PC-9 (cell line): ENCODE results near the gene DOCK9. TPM values are rescaled to one million over a fixed set of nuclear protein-coding genes. Genes with fewer than 3 reads are reported as not detected.

Experiments used
- BruUV-seq: library from RNA; stranded (reverse); fragments of 400-500 nt; replicated peaks from 2 replicates; lab custom pipeline; 2021; lab: Mats Ljungman, UMichigan
- CTCF ChIA-PET: fragments of 300-600 bp; sonication (Branson Sonifier 250); formaldehyde crosslinking; loops from one replicate; lab custom pipeline; 2022; ENCODE audit warnings: antibody characterized with exemption; lab: Charles Lee
- POLR2A ChIA-PET: fragments of 300-600 bp; sonication (Branson Sonifier 250); formaldehyde crosslinking; loops from one replicate; lab custom pipeline; 2022; ENCODE audit warnings: antibody characterized with exemption; ENCODE audit not compliant: unreplicated experiment; lab: Charles Lee
- DNase-seq, 2 experiments: peaks; one replicate each; pipeline versions ENCODE4 v3.0.0 to v3.0.0-alpha.2; 2015 to 2022; ENCODE audit warnings: mixed read lengths in 1 of 2
- H2AFZ ChIP-seq: fragments of 200-600 bp; sonication (generic); 2 replicates; pipeline ENCODE4 v1.8.1; 2017; ENCODE audit warnings: antibody characterized with exemption
- H3F3A ChIP-seq: fragments of 200-600 bp; sonication (generic); 2 replicates; pipeline ENCODE4 v1.8.1; 2017; ENCODE audit warnings: antibody characterized with exemption, mild to moderate bottlenecking, low read depth; ENCODE audit not compliant: insufficient read depth
- H3K27ac ChIP-seq: fragments of 200-600 bp; sonication (generic); 2 replicates; pipeline ENCODE4 v1.6.1; 2016; ENCODE audit warnings: mixed run types
- H3K27me3 ChIP-seq: fragments of 200-600 bp; sonication (generic); 2 replicates; pipeline ENCODE4 v1.6.1; 2016; ENCODE audit warnings: low read depth, mixed run types; ENCODE audit not compliant: insufficient read depth
- H3K36me3 ChIP-seq: fragments of 200-600 bp; sonication (generic); 2 replicates; pipeline ENCODE4 v1.6.1; 2016; ENCODE audit warnings: low read depth, mixed run types
- H3K4me1 ChIP-seq: fragments of 200-600 bp; sonication (generic); replicated peaks from 2 replicates; pipeline ENCODE4 v1.6.1; 2016; ENCODE audit warnings: mixed run types; ENCODE audit not compliant: insufficient read depth
- H3K4me2 ChIP-seq: fragments of 200-600 bp; sonication (generic); 2 replicates; pipeline ENCODE4 v1.6.1; 2017; ENCODE audit warnings: mixed run types
- H3K4me3 ChIP-seq: fragments of 200-600 bp; sonication (generic); 2 replicates; pipeline ENCODE4 v1.6.1; 2016; ENCODE audit warnings: mixed run types
- H3K79me2 ChIP-seq: fragments of 200-600 bp; sonication (generic); 2 replicates; pipeline ENCODE4 v1.6.1; 2017; ENCODE audit warnings: low read depth, mixed run types
- H3K9me2 ChIP-seq: fragments of 200-600 bp; sonication (generic); 2 replicates; pipeline ENCODE4 v1.8.1; 2017; ENCODE audit warnings: mild to moderate bottlenecking; ENCODE audit not compliant: insufficient read depth
- H3K9me3 ChIP-seq: fragments of 200-600 bp; sonication (generic); 2 replicates; pipeline ENCODE4 v1.8.1; 2016; ENCODE audit warnings: low read depth; ENCODE audit not compliant: insufficient read depth
- H4K20me1 ChIP-seq: fragments of 200-600 bp; sonication (generic); 2 replicates; pipeline ENCODE4 v1.8.1; 2017; ENCODE audit not compliant: insufficient read depth
- EZH2 ChIP-seq: fragments of 200-600 bp; sonication (generic); IDR thresholded peaks from 2 replicates; pipeline ENCODE4 v1.8.0; 2017; ENCODE audit warnings: antibody characterized with exemption, low read depth
- intact Hi-C: fragments of 100-400 bp; cut with micrococcal nuclease; formaldehyde crosslinking; loops from one replicate; pipeline ENCODE4 v1.10.0; 2022; ENCODE audit not compliant: unreplicated experiment
- total RNA-seq: library from RNA; stranded (reverse); gene quantifications from 2 replicates; pipeline ENCODE4 v1.2.3, GENCODE V29; 2021
- TF ChIP-seq, protein P1 (sequence below): fragments of 200-600 bp; sonication (generic); conservative IDR thresholded peaks from 2 replicates; pipeline ENCODE4 v1.6.1; 2017; ENCODE audit warnings: mixed run types, antibody characterized with exemption, mild to moderate bottlenecking, moderate library complexity

The DOCK9 gene
- total RNA-seq, 1 experiment from 2014 or later, result 69.5 TPM

DNA sequence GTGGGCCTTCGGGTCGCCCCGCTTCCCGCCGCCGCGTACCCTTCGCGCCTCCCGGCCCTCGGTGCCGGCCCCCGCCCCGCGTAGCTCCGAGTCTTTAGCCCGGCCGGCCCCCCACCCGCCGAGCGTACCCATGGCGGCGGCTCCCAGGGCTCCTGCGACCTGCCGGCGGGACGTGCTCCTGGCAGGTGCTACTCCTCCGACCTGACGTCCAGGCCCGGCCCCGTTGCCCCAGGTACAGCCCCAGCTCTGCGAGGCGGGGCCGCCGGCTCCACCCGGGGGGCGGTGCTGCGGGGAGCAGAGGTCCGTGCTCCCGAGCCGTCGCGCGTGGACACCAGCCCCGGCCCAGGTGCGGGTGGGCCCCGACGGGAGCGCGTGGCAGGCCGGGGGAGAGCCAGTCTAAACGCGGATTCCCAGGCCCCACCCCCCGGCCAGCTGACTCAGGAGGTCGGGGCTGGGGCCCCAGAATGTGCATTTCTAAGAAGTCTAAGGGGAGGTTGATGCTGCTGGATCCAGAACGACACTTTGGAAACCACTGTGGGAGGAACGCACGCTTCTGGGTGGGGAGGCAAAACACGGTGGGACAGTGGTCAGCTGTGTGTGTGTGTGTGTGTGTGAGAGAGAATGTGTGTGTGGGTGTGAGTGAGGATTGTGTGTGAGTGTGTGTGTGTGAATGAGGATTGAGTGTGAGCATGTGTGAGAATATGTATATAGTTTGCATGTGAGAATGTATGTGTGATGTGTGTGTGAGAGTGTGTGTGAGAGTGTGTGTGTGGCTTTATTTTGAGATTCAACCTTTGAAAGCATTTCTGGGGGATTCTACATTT lies 225.2 kb downstream of the DOCK9 start, which contains the start of gene SLC15A1:
SLC15A1 (minus strand) TSS at position 206 of the 824 bp plus-strand sequence; CDS start at position 132, 74 bp downstream.
- Histone ChIP-seq H3K27ac (no peak within 1 kb of the TSS), H3K4me2 (peak within 1 kb of the TSS; percentile 84), H3K27me3 (no peaks in the 10 kb centered on the region), H3K9me2 (no peaks in the 10 kb centered on the region), H4K20me1 (no peaks in the 10 kb centered on the region), H2AFZ (peak within 1 kb of the TSS; percentile 78), H3K9me3 (no peaks in the 10 kb centered on the region; the same call in none of the 2 replicates), H3K36me3 (no peaks in the 10 kb centered on the region), H3K4me3 (peak within 1 kb of the TSS; percentile 64), H3F3A (peaks cover 14% of the 10 kb centered on the region), H3K79me2 (no peaks in the 10 kb centered on the region), H3K4me1 (peaks cover 20% of the 10 kb centered on the region)
- ChIA-PET CTCF (no interaction called here), POLR2A (no interaction called here)
- no peak for TF ChIP-seq EZH2
- TF ChIP-seq, protein P1, sequence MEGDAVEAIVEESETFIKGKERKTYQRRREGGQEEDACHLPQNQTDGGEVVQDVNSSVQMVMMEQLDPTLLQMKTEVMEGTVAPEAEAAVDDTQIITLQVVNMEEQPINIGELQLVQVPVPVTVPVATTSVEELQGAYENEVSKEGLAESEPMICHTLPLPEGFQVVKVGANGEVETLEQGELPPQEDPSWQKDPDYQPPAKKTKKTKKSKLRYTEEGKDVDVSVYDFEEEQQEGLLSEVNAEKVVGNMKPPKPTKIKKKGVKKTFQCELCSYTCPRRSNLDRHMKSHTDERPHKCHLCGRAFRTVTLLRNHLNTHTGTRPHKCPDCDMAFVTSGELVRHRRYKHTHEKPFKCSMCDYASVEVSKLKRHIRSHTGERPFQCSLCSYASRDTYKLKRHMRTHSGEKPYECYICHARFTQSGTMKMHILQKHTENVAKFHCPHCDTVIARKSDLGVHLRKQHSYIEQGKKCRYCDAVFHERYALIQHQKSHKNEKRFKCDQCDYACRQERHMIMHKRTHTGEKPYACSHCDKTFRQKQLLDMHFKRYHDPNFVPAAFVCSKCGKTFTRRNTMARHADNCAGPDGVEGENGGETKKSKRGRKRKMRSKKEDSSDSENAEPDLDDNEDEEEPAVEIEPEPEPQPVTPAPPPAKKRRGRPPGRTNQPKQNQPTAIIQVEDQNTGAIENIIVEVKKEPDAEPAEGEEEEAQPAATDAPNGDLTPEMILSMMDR, result no peak
- no peak for DNase-seq
- intact Hi-C loops, result no loop called here
- no TSS peak for BruUV-seq

- H2AFZ ChIP-seq, result peak overlapping the region; percentile 78
- no peaks in the 10 kb centered on the region for H4K20me1 ChIP-seq
- peaks cover 20% of the 10 kb centered on the region for H3F3A ChIP-seq
- no peaks in the 10 kb centered on the region; the same call in none of the 2 replicates for H3K9me3 ChIP-seq
- ChIA-PET POLR2A (no interaction called here), CTCF (no interaction called here)
- BruUV-seq, result no TSS peak
- H3K9me2 ChIP-seq, result no peaks in the 10 kb centered on the region
- TF ChIP-seq, protein P1, result no peak
- TF ChIP-seq EZH2, result no peak
- no peaks in the 10 kb centered on the region for H3K36me3 ChIP-seq
- H3K4me2 ChIP-seq, result peak overlapping the region; percentile 84
- intact Hi-C loops, result no loop called here
- no peak overlapping the region for H3K27ac ChIP-seq
- DNase-seq, result peak in 1 of 2 experiments; percentile 53
- peaks cover 27% of the 10 kb centered on the region for H3K4me1 ChIP-seq
- no peaks in the 10 kb centered on the region for H3K79me2 ChIP-seq
- no peaks in the 10 kb centered on the region for H3K27me3 ChIP-seq
- peak overlapping the region; percentile 64 for H3K4me3 ChIP-seq
These were observed 225.9 kb downstream of the DOCK9 start for GRCh38 chr13:98751861-98752466.

GRCh38 chr13:98751367-98751782 lies 226.5 kb downstream of the DOCK9 start:
- POLR2A ChIA-PET, result no interaction called here
- peak overlapping the region; percentile 78 for H2AFZ ChIP-seq
- DNase-seq, result peak; percentile 37 to 90
- no peaks in the 10 kb centered on the region for H3K27me3 ChIP-seq
- TF ChIP-seq, protein P1, result no peak
- no peak for TF ChIP-seq EZH2
- intact Hi-C loops, result no loop called here
- no peaks in the 10 kb centered on the region for H3K36me3 ChIP-seq
- BruUV-seq, result no TSS peak
- no peaks in the 10 kb centered on the region for H3K79me2 ChIP-seq
- H3K9me3 ChIP-seq, result no peaks in the 10 kb centered on the region; the same call in none of the 2 replicates
- H3K27ac ChIP-seq, result no peak overlapping the region
- CTCF ChIA-PET, result no interaction called here
- H3K4me3 ChIP-seq, result peak overlapping the region; percentile 64; the same call in 1 of the 2 replicates
- peaks cover 32% of the 10 kb centered on the region for H3K4me1 ChIP-seq
- no peaks in the 10 kb centered on the region for H3K9me2 ChIP-seq
- peak overlapping the region; percentile 84 for H3K4me2 ChIP-seq
- H4K20me1 ChIP-seq, result no peaks in the 10 kb centered on the region
- H3F3A ChIP-seq, result peaks cover 25% of the 10 kb centered on the region
